Measurements from ENCODE around the gene PDCD4. TPM values are rescaled to one million over a fixed set of nuclear protein-coding genes. Genes with fewer than 3 reads are reported as not detected.
"Not testable (repeated sequence)": the region's sequence is repeated elsewhere in the genome, so short reads cannot be mapped to it uniquely, and the experiment has no call there.

PDCD4 gene
- total RNA-seq, 1 experiment from 2014 or later: 19.4 TPM

DNA sequence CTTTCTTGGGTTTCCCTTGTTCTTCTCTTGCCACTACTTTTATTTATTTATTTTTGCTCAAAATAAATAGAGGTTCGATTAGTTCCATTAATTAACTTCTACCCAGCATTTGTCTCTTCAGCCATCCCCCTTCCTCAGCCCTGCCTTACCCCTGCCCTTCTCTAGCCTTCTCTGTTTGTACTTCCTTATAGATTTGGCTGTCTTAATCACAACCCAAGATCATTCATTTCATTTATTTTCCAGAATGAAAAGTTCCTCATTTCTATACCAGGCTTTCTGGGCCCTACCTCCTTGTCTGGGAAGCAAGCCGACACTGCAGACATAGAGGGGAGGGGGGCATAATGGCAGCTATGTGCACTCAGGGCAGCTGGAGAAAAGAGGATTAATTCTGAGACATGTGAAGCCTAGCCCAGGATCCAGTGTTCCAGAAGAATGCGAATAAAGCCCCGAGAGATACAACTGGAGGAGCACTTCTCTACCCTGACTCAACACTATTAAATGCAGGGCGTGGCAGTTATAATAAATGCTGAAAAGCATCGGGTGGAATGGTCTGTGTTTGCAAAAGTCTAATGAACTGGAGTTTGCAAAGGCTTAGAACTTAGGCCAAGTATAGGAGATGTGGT, 6.4 kb upstream of the PDCD4 start:
- POLR2A ChIA-PET (ENCODE audit: unreplicated experiment): no interaction called here
- peak; percentile 87 for DNase-seq
- Histone ChIP-seq H3K9me3 (ENCODE audit: low read length) (no peaks in the 10 kb centered on the region), H3K4me2 (ENCODE audit: low read length) (peak overlapping the region; percentile 73), H2AFZ (ENCODE audit: low read length) (peak overlapping the region; percentile 65), H3K4me3 (ENCODE audit: low read length) (peak overlapping the region; percentile 41; the same call in 1 of the 2 replicates), H3K4me1 (ENCODE audit: insufficient read depth, low read length) (peaks cover 20% of the 10 kb centered on the region), H3K79me2 (ENCODE audit: low read length) (no peaks in the 10 kb centered on the region), H3K9ac (ENCODE audit: low read length) (peak overlapping the region; percentile 6; the same call in 1 of the 2 replicates), H3K27me3 (ENCODE audit: low read length) (no peaks in the 10 kb centered on the region), H3K9me2 (replicated peaks; ENCODE audit: low read length) (no peaks in the 10 kb centered on the region), H3K27ac (ENCODE audit: low read length) (peak overlapping the region; percentile 74), H3F3A (ENCODE audit: low read length, unreplicated experiment) (no peaks in the 10 kb centered on the region), H3K36me3 (ENCODE audit: low read depth, low read length) (no peaks in the 10 kb centered on the region), H4K20me1 (ENCODE audit: low read length) (no peaks in the 10 kb centered on the region)
- peak; percentile 98 for ATAC-seq
- TF ChIP-seq, protein P1, sequence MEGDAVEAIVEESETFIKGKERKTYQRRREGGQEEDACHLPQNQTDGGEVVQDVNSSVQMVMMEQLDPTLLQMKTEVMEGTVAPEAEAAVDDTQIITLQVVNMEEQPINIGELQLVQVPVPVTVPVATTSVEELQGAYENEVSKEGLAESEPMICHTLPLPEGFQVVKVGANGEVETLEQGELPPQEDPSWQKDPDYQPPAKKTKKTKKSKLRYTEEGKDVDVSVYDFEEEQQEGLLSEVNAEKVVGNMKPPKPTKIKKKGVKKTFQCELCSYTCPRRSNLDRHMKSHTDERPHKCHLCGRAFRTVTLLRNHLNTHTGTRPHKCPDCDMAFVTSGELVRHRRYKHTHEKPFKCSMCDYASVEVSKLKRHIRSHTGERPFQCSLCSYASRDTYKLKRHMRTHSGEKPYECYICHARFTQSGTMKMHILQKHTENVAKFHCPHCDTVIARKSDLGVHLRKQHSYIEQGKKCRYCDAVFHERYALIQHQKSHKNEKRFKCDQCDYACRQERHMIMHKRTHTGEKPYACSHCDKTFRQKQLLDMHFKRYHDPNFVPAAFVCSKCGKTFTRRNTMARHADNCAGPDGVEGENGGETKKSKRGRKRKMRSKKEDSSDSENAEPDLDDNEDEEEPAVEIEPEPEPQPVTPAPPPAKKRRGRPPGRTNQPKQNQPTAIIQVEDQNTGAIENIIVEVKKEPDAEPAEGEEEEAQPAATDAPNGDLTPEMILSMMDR (conservative IDR thresholded peaks at IDR 0.05; ENCODE audit: low read depth, low read length): no peak
- TF ChIP-seq EZH2phosphoT487 (IDR thresholded peaks at IDR 0.05; ENCODE audit: borderline replicate concordance, low read length) (no peak), EZH2 (IDR thresholded peaks at IDR 0.05; ENCODE audit: low read length, unreplicated experiment) (no peak)
- BruUV-seq (replicated peaks): no TSS peak
- CTCF ChIA-PET: interaction anchor here (0.7 kb wide), 1 partner anchor 66 kb away, joined by 3 read pairs; no protein-coding TSS in a partner anchor
- intact Hi-C loops (cut with micrococcal nuclease): loop anchor here (5.0 kb wide), 1 partner anchor 43 kb away; no protein-coding TSS in a partner anchor

DNA sequence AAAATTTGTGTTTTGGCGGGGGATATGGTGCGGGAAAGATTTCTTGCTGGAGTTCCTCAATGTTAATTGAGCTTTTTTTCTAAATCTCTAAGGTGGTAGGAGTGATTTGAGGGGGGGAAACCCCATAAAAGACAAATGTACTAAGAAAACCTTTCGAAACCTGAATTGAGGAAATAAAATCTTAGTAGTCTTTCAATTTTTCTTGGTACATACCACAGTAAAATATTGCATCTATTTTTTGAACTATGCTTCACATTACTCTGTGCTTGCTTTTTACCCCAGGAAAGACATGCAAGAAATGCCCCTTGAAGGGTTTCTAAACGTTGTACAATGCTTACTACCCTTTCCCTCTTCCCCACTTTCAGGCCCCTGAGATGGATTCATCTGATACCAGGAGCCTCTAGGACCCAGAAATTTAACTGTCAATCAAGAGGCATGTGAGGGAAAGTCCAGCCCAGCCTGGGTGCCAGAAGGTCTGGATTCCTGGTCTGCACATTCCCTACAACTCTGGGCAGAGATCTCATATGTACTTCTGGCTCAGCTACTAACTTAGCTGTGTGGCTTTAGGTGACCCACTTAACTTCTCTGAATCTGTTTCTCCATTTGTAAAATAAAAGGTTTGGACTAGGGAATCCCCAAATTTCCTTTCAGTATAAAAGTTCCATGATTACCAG, 5.8 kb upstream of the PDCD4 start:
- CTCF ChIA-PET: no interaction called here
- H3K27ac ChIP-seq (ENCODE audit: low read length): peak overlapping the region; percentile 74

DNA sequence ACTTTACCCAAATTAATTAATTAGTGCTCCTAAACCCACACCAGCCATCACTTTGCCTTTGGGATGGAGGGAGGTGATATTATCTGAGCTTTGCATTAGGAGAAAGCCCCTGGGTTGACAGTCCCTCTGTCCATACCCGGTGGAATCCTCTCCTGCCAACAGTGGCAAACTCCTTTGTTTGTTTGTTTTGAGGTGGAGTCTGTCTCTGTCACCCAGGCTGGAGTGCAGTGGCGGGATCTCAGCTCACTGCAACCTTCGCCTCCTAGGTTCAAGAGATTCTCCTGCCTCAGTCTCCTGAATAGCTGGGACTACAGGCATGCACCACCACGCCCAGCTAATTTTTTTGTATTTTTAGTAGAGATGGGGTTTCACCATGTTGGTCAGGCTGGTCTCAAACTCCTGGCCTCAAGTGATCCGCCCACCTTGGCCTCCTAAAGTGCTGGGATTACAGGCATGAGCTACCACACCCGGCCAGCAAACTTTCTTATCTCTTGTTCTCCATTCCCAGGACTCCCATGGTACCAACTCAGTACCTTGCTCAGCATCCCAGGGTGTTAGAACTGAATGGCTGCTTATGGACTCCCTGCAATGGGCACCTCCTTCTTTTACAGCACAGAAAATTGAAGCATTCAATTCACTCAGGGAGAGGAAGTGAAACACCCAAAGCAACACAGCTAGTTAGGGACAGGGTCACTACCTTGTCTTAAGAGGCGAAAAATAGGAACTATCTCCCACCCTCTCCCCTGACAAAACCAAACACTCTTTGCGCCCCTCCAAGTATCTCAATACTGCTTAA, 4.5 kb upstream of the PDCD4 start:
- H3K27ac ChIP-seq (ENCODE audit: low read length); H3K9ac ChIP-seq (ENCODE audit: low read length); BruUV-seq (replicated peaks); H3K9me3 ChIP-seq (ENCODE audit: low read length); H2AFZ ChIP-seq (ENCODE audit: low read length); H3K27me3 ChIP-seq (ENCODE audit: low read length); H4K20me1 ChIP-seq (ENCODE audit: low read length); DNase-seq; ATAC-seq; H3K79me2 ChIP-seq (ENCODE audit: low read length); H3K36me3 ChIP-seq (ENCODE audit: low read depth, low read length); POLR2A ChIA-PET (ENCODE audit: unreplicated experiment); CTCF ChIA-PET; H3K4me3 ChIP-seq (ENCODE audit: low read length); H3K9me2 ChIP-seq (replicated peaks; ENCODE audit: low read length); H3F3A ChIP-seq (ENCODE audit: low read length, unreplicated experiment); H3K4me2 ChIP-seq (ENCODE audit: low read length): not testable (repeated sequence)
- intact Hi-C loops (cut with micrococcal nuclease): loop anchor here (5.0 kb wide), 1 partner anchor 45 kb away; no protein-coding TSS in a partner anchor
- peaks cover 26% of the 10 kb centered on the region for H3K4me1 ChIP-seq (ENCODE audit: insufficient read depth, low read length)

More for the DNA sequence above, 5.8 kb upstream of the PDCD4 start:
- no peak overlapping the region for H3K9ac ChIP-seq (ENCODE audit: low read length)
- no peaks in the 10 kb centered on the region for H4K20me1 ChIP-seq (ENCODE audit: low read length)
- peak; percentile 8 for ATAC-seq
- H3K79me2 ChIP-seq (ENCODE audit: low read length): no peaks in the 10 kb centered on the region
- H3F3A ChIP-seq (ENCODE audit: low read length, unreplicated experiment): no peaks in the 10 kb centered on the region
- H3K4me2 ChIP-seq (ENCODE audit: low read length): peak overlapping the region; percentile 73
- H3K4me3 ChIP-seq (ENCODE audit: low read length): 0 out of 2 replicates have a peak overlapping the region, but pooled peaks have one; percentile 33
- no peaks in the 10 kb centered on the region for H3K9me3 ChIP-seq (ENCODE audit: low read length)
- H3K36me3 ChIP-seq (ENCODE audit: low read depth, low read length): no peaks in the 10 kb centered on the region
- peak overlapping the region; percentile 65 for H2AFZ ChIP-seq (ENCODE audit: low read length)
- TF ChIP-seq, protein P1 (conservative IDR thresholded peaks at IDR 0.05; ENCODE audit: low read depth, low read length): no peak
- TF ChIP-seq EZH2 (IDR thresholded peaks at IDR 0.05; ENCODE audit: low read length, unreplicated experiment): no peak
- H3K9me2 ChIP-seq (replicated peaks; ENCODE audit: low read length): no peaks in the 10 kb centered on the region
- no peaks in the 10 kb centered on the region for H3K27me3 ChIP-seq (ENCODE audit: low read length)
- BruUV-seq (replicated peaks): no TSS peak
- DNase-seq: no peak
- intact Hi-C loops (cut with micrococcal nuclease): loop anchor here (5.0 kb wide), 1 partner anchor 44 kb away; no protein-coding TSS in a partner anchor
- peaks cover 21% of the 10 kb centered on the region for H3K4me1 ChIP-seq (ENCODE audit: insufficient read depth, low read length)
- POLR2A ChIA-PET (ENCODE audit: unreplicated experiment): no interaction called here
